ENCODE measurements around the gene SLC12A8.

DNA sequence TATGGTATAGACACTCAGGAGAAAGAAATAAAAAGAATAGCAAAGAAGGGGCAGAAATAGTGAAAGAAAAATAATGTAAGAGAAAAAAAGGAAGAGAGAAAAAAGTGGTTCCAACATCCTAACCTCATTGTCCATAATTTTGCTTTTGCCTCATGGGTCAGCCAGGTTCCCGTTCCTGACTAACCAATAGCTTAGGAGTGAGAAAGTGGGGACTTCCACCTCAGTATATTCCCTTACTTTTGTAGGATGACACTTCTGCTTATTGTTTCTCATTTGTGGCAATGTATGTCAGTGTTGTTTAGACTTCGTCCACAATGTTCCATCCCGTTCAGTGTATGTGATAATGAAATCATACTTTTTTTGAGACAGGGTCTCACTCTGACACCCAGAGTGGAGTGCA lies 9.3 kb upstream of the SLC12A8 start:
- TF ChIP-seq EZH2phosphoT487 (IDR thresholded peaks at IDR 0.05) (no peak), EZH2 (IDR thresholded peaks at IDR 0.05) (no peak)
- TF ChIP-seq, protein P1, sequence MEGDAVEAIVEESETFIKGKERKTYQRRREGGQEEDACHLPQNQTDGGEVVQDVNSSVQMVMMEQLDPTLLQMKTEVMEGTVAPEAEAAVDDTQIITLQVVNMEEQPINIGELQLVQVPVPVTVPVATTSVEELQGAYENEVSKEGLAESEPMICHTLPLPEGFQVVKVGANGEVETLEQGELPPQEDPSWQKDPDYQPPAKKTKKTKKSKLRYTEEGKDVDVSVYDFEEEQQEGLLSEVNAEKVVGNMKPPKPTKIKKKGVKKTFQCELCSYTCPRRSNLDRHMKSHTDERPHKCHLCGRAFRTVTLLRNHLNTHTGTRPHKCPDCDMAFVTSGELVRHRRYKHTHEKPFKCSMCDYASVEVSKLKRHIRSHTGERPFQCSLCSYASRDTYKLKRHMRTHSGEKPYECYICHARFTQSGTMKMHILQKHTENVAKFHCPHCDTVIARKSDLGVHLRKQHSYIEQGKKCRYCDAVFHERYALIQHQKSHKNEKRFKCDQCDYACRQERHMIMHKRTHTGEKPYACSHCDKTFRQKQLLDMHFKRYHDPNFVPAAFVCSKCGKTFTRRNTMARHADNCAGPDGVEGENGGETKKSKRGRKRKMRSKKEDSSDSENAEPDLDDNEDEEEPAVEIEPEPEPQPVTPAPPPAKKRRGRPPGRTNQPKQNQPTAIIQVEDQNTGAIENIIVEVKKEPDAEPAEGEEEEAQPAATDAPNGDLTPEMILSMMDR (IDR thresholded peaks at IDR 0.05): no peak
